ENCODE results near the gene OBSCN.
"Not testable (repeated sequence)": the region's sequence is repeated elsewhere in the genome, so short reads cannot be mapped to it uniquely, and the experiment has no call there.

The OBSCN gene

GRCh38 chr1:228213917-228214808 is 6.3 kb downstream of the OBSCN start:
- no peak for DNase-seq (ENCODE audit: low read depth in 2 of 2)

- no peak for DNase-seq (ENCODE audit: low read depth in 2 of 2)
Measured at GRCh38 chr1:228214921-228215662, 7.2 kb downstream of the OBSCN start.

GRCh38 chr1:228215663-228216116 is 7.8 kb downstream of the OBSCN start:
- no peak for DNase-seq (ENCODE audit: low read depth in 2 of 2)

- DNase-seq (ENCODE audit: low read depth in 2 of 2): no peak
Measured at GRCh38 chr1:228216371-228217320, 8.8 kb downstream of the OBSCN start.

GRCh38 chr1:228217551-228218344 is 9.9 kb downstream of the OBSCN start:
- DNase-seq (ENCODE audit: low read depth in 2 of 2): no peak

GRCh38 chr1:228218513-228219244 is 10.8 kb downstream of the OBSCN start:
- DNase-seq (ENCODE audit: low read depth in 2 of 2): no peak

GRCh38 chr1:228219245-228219961 is 11.6 kb downstream of the OBSCN start:
- DNase-seq (ENCODE audit: low read depth in 2 of 2): no peak

GRCh38 chr1:228219962-228220780 is 12.3 kb downstream of the OBSCN start:
- no peak for DNase-seq (ENCODE audit: low read depth in 2 of 2)

GRCh38 chr1:228221097-228221496 is 13.3 kb downstream of the OBSCN start:
- not testable (repeated sequence) for DNase-seq (ENCODE audit: low read depth in 2 of 2)

GRCh38 chr1:228222548-228222947 is 14.7 kb downstream of the OBSCN start:
- no peak for DNase-seq (ENCODE audit: low read depth in 2 of 2)

GRCh38 chr1:228224198-228225164 is 16.6 kb downstream of the OBSCN start:
- DNase-seq (ENCODE audit: low read depth in 2 of 2): no peak

- no peak for DNase-seq (ENCODE audit: low read depth in 2 of 2)
Measured at GRCh38 chr1:228225165-228225710, 17.4 kb downstream of the OBSCN start.

GRCh38 chr1:228225740-228226139 is 17.9 kb downstream of the OBSCN start:
- no peak for DNase-seq (ENCODE audit: low read depth in 2 of 2)

GRCh38 chr1:228226141-228226874 is 18.5 kb downstream of the OBSCN start:
- no peak for DNase-seq (ENCODE audit: low read depth in 2 of 2)

- no peak for DNase-seq (ENCODE audit: low read depth in 2 of 2)
Measured at GRCh38 chr1:228226956-228227791, 19.3 kb downstream of the OBSCN start.

All from stimulated activated CD4-positive, alpha-beta T cell treated with anti-CD3 and anti-CD28 coated beads, Interleukin-12 subunit alpha, Interleukin-12 subunit beta, amount 100 ng/mL, for 24 hours (primary cell).